B cell (primary cell): ENCODE measurements around the gene GLYATL3. TPM values are rescaled to one million over a fixed set of nuclear protein-coding genes. Genes with fewer than 3 reads are reported as not detected.

Experiments used
- ATAC-seq: fragments of 200-7000 bp; cut with Tn5 transposase; one replicate; pipeline ENCODE4 v1.10.0; 2021; ENCODE audit warnings: low read depth, mild to moderate bottlenecking, moderate number of reproducible peaks, moderate library complexity
- CTCF ChIA-PET: fragments of 350-600 bp; sonication (Branson Sonifier 250); formaldehyde crosslinking; loops from one replicate; lab custom pipeline; 2021; ENCODE audit warnings: antibody characterized with exemption, inconsistent platforms; lab: Charles Lee
- POLR2A ChIA-PET: fragments of 350-600 bp; sonication (Branson Sonifier 250); formaldehyde crosslinking; loops from one replicate; lab custom pipeline; 2021; ENCODE audit warnings: antibody characterized with exemption; lab: Charles Lee
- DNase-seq: peaks from one replicate; pipeline ENCODE4 v3.0.0; 2013
- H2AFZ ChIP-seq: 2 replicates; pipeline ENCODE4 v1.6.1; 2012; ENCODE audit warnings: mild to moderate bottlenecking, low read depth, low read length; ENCODE audit not compliant: insufficient read depth, poor library complexity, severe bottlenecking
- H3K27ac ChIP-seq, 2 donors: 1 replicate in 1 of 2; 2 replicates in 1 of 2; pipeline ENCODE4 v1.5.1; 2012 to 2013; ENCODE audit warnings: low read length in 2 of 2, mild to moderate bottlenecking in 2 of 2, moderate library complexity in 1 of 2
- H3K27me3 ChIP-seq, 4 experiments: fragments of 200-600 bp in 1 of 4; sonication (generic) in 1 of 4; replicated peaks in 1 of 4; 1 replicate in 2 of 4; 2 replicates in 2 of 4; pipeline versions ENCODE4 v1.6.1 to v1.7.0; 2013 to 2016; ENCODE audit warnings: low read length in 3 of 4, mild to moderate bottlenecking in 2 of 4, mixed read lengths in 1 of 4, moderate library complexity in 1 of 4; ENCODE audit not compliant: insufficient read depth in 4 of 4, control insufficient read depth in 3 of 4; ENCODE audit errors: control extremely low read depth in 1 of 4
- H3K36me3 ChIP-seq, 2 experiments: replicated peaks in 1 of 2; 1 replicate in 1 of 2; 2 replicates in 1 of 2; pipeline versions ENCODE4 v1.6.1 to v1.7.1; 2013; ENCODE audit warnings: low read length in 1 of 2; ENCODE audit not compliant: insufficient read depth in 2 of 2, control insufficient read depth in 1 of 2; ENCODE audit errors: control extremely low read depth in 1 of 2, extremely low read depth in 1 of 2
- H3K4me1 ChIP-seq, 2 donors: fragments of 200-600 bp in 1 of 2; sonication (generic) in 1 of 2; 1 replicate in 1 of 2; 2 replicates in 1 of 2; pipeline versions ENCODE4 v1.5.1 to v1.6.1; 2013 to 2017; ENCODE audit warnings: low read length in 2 of 2; ENCODE audit not compliant: control insufficient read depth in 2 of 2, insufficient read depth in 2 of 2
- H3K4me2 ChIP-seq: replicated peaks from 2 replicates; pipeline ENCODE3; 2012; ENCODE audit warnings: mild to moderate bottlenecking, low read depth, low read length; ENCODE audit not compliant: poor library complexity, severe bottlenecking
- H3K4me3 ChIP-seq, 5 experiments: fragments of 200-600 bp in 1 of 5; sonication (generic) in 1 of 5; 1 replicate in 3 of 5; 2 replicates in 2 of 5; pipeline versions ENCODE4 v1.5.1 to v1.7.0; 2011 to 2016; ENCODE audit warnings: low read length in 4 of 5, mild to moderate bottlenecking in 4 of 5, low read depth in 2 of 5, control low read depth in 1 of 5, moderate library complexity in 1 of 5; ENCODE audit not compliant: insufficient read depth in 1 of 5; ENCODE audit errors: control extremely low read depth in 1 of 5, extremely low read depth in 1 of 5
- H3K79me2 ChIP-seq: fragments of 200-600 bp; sonication (generic); one replicate; pipeline ENCODE4 v1.6.0; 2016; ENCODE audit warnings: low read length; ENCODE audit not compliant: control insufficient read depth, insufficient read depth
- H3K9ac ChIP-seq: fragments of 200-600 bp; sonication (generic); 2 replicates; pipeline ENCODE4 v1.6.1; 2017; ENCODE audit warnings: mild to moderate bottlenecking, low read length, moderate library complexity
- H3K9me3 ChIP-seq, 3 donors: one replicate each; pipeline versions ENCODE4 v1.6.1 to v1.7.1; 2013; ENCODE audit warnings: low read length in 2 of 3; ENCODE audit not compliant: control insufficient read depth in 2 of 3, insufficient read depth in 1 of 3; ENCODE audit errors: control extremely low read depth in 1 of 3
- H4K20me1 ChIP-seq: 2 replicates; pipeline ENCODE4 v1.6.0; 2012; ENCODE audit warnings: mild to moderate bottlenecking, low read length; ENCODE audit not compliant: insufficient read depth, control insufficient read depth, poor library complexity, severe bottlenecking
- H3K27ac Mint-ChIP-seq: one replicate; pipeline ENCODE4 v1.8.0; 2021; ENCODE audit warnings: mixed read lengths
- H3K27me3 Mint-ChIP-seq: one replicate; pipeline ENCODE4 v1.8.0; 2021; ENCODE audit warnings: mixed read lengths
- H3K4me1 Mint-ChIP-seq: one replicate; pipeline ENCODE4 v1.8.0; 2021; ENCODE audit warnings: mixed read lengths
- H3K4me3 Mint-ChIP-seq: one replicate; pipeline ENCODE4 v1.8.0; 2021; ENCODE audit warnings: mixed read lengths
- H3K9me3 Mint-ChIP-seq: one replicate; pipeline ENCODE4 v1.8.0; 2022; ENCODE audit warnings: mixed read lengths; ENCODE audit not compliant: insufficient read depth
- CTCF ChIP-seq: fragments of 200-600 bp; IDR thresholded peaks from one replicate; pipeline ENCODE4 v1.8.0; 2022; ENCODE audit warnings: antibody characterized with exemption, mild to moderate bottlenecking
- EZH2 ChIP-seq: IDR thresholded peaks from 2 replicates; pipeline ENCODE4 v1.6.1; 2012; ENCODE audit warnings: borderline replicate concordance, low read depth, mild to moderate bottlenecking, moderate library complexity, low read length; ENCODE audit not compliant: insufficient read depth, poor library complexity, severe bottlenecking
- WGBS: methylation state at CpG from one replicate; pipeline ENCODE4 v1.1.5; 2013; ENCODE audit warnings: missing lambda C conversion rate; ENCODE audit not compliant: insufficient coverage; 5-methylcytosine and 5-hydroxymethylcytosine counted together
- intact Hi-C: fragments of 100-400 bp; cut with micrococcal nuclease; formaldehyde crosslinking; loops from one replicate; pipeline ENCODE4 v1.10.0; 2022
- polyA plus RNA-seq: library from polyadenylated mRNA; depleted of rRNA; stranded (reverse); fragments of >200 nt; gene quantifications from 2 replicates; pipeline ENCODE4 v1.2.3, GENCODE V29; 2012
- total RNA-seq, 2 donors: library from RNA; stranded (reverse); fragments of 120-200 nt in 1 of 2; gene quantifications; 1 replicate in 1 of 2; 2 replicates in 1 of 2; pipeline versions ENCODE4 v1.2.3 to v1.2.4, GENCODE V29; 2013 to 2022

Gene GLYATL3
- total and polyA plus RNA-seq, 2 donors (not counting 1 experiment from before 2014, with no cell fraction given) = not detected

DNA sequence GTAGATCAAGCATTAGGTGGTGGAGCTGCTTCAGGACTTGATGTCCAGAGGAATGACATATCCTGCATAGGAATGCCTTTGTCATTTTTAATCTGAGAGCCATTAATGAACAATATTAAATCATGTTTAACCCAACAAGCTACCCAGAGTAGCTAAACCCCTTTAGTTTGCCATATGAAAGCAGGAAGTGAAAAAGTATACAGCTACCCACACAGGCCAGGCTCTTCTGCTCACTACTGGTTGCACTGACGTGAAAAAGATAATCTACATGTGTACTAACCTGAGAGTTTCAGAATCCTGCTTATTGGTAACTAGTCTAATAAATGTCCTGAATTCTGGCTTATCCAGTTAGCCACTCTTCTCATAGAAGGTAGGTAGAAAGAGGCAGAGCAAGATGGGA lies 19.9 kb downstream of the GLYATL3 start:
- Mint-ChIP-seq H3K27ac (no peak overlapping the region), H3K4me3 (no peak overlapping the region), H3K9me3 (no peaks in the 10 kb centered on the region), H3K4me1 (no peaks in the 10 kb centered on the region), H3K27me3 (no peaks in the 10 kb centered on the region)
- Histone ChIP-seq H3K9me3 (no peaks in the 10 kb centered on the region), H3K79me2 (no peaks in the 10 kb centered on the region), H3K9ac (no peak overlapping the region), H4K20me1 (no peaks in the 10 kb centered on the region), H2AFZ (no peak overlapping the region), H3K27ac (no peak overlapping the region), H3K27me3 (no peaks in the 10 kb centered on the region), H3K36me3 (no peaks in the 10 kb centered on the region), H3K4me1 (no peaks in the 10 kb centered on the region), H3K4me3 (no peak overlapping the region), H3K4me2 (no peak overlapping the region)
- no peak for ATAC-seq
- TF ChIP-seq EZH2 (no peak), CTCF (no peak)
- DNase-seq = no peak
- intact Hi-C loops = no loop called here
- no CpG with 5 or more reads among the region's 1 CpG for WGBS
- POLR2A ChIA-PET = no interaction called here
- CTCF ChIA-PET = interaction anchor here (1.1 kb wide), 1 partner anchor 13 kb away, joined by 6 read pairs; no protein-coding TSS in a partner anchor

GRCh38 chr6:49522710-49523593 lies 23.2 kb downstream of the GLYATL3 start:
- Mint-ChIP-seq H3K4me1 (no peaks in the 10 kb centered on the region), H3K9me3 (no peaks in the 10 kb centered on the region), H3K4me3 (no peak overlapping the region), H3K27me3 (peaks cover 4% of the 10 kb centered on the region), H3K27ac (no peak overlapping the region)
- no peak overlapping the region for H2AFZ ChIP-seq
- H3K36me3 ChIP-seq = no peaks in the 10 kb centered on the region
- intact Hi-C loops = no loop called here
- ATAC-seq (no peak), DNase-seq (no peak)
- no peak overlapping the region for H3K4me2 ChIP-seq
- H3K79me2 ChIP-seq = no peaks in the 10 kb centered on the region
- no peaks in the 10 kb centered on the region for H3K9me3 ChIP-seq
- WGBS = 85% methylated on average over 4 of the region's 7 CpGs
- no peaks in the 10 kb centered on the region for H3K27me3 ChIP-seq
- H3K9ac ChIP-seq = no peak overlapping the region
- no peaks in the 10 kb centered on the region for H4K20me1 ChIP-seq
- TF ChIP-seq EZH2 (no peak), CTCF (no peak)
- ChIA-PET POLR2A (no interaction called here), CTCF (interaction anchor here (1.1 kb wide), 1 partner anchor 10 kb away, joined by 3 read pairs; no protein-coding TSS in a partner anchor)
- no peak overlapping the region for H3K27ac ChIP-seq
- no peaks in the 10 kb centered on the region for H3K4me1 ChIP-seq
- H3K4me3 ChIP-seq = no peak overlapping the region
